Measurements from ENCODE around the gene MGMT. TPM values are rescaled to one million over a fixed set of nuclear protein-coding genes. Genes with fewer than 3 reads are reported as not detected.

Gene MGMT
- total RNA-seq, 1 experiment from 2014 or later = 11.5 TPM

DNA sequence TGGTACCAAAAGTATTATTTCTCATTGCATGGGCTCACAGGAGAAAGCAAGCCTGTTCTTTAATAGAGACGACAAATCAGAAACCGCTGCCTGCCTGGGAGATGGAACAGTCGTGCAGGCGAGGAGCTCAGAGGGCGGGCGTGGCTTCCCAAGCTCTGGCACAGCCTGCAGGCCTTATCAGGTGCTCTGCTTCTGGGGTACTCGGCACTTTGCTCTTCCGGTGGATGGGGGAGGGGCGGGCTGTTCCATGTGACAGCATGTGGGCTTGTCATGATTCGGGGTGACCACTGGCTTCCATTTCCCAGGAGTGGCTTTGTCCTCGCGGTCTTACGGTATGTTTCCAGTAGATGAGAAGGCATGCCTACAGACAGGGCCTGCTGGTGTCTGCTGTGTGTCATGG lies 228.6 kb downstream of the MGMT start:
- no peaks in the 10 kb centered on the region for H3K9me2 ChIP-seq (ENCODE audit: insufficient read depth)
- no peak for ATAC-seq

GRCh38 chr10:129696636-129697035 lies 229.6 kb downstream of the MGMT start:
- H3K27ac ChIP-seq (ENCODE audit: low read depth, low read length) = no peak overlapping the region
- DNase-seq (ENCODE audit: low read depth, low spot score) (no peak), ATAC-seq (no peak)
- RAD21 ChIA-PET (ENCODE audit: low non-redundant PET in 1 of 2, low total read pairs in 2 of 2, uncharacterized antibody in 2 of 2, unreplicated experiment in 2 of 2) = no interaction called here
- H4K20me1 ChIP-seq (ENCODE audit: insufficient read depth) = no peaks in the 10 kb centered on the region
- no peak overlapping the region for H3K4me3 ChIP-seq (replicated peaks in 1 of 2; ENCODE audit: low read depth in 1 of 2, low read length in 2 of 2)
- no peaks in the 10 kb centered on the region for H3K4me1 ChIP-seq (ENCODE audit: control insufficient read depth in 1 of 2, insufficient read depth in 2 of 2, low read length in 2 of 2)
- POLR2A ChIA-PET = no interaction called here
- no peak overlapping the region for H2AFZ ChIP-seq (ENCODE audit: low read depth, low read length, poor library complexity, severe bottlenecking)
- no peaks in the 10 kb centered on the region for H3K27me3 ChIP-seq (ENCODE audit: insufficient read depth, low read length)
- no peak for TF ChIP-seq ZNF274 (IDR thresholded peaks at IDR 0.05; ENCODE audit: low read depth, low read length)
- TF ChIP-seq SIN3A (IDR thresholded peaks at IDR 0.05; ENCODE audit: low read depth) = no peak
- TF ChIP-seq EGR1 (IDR thresholded peaks at IDR 0.05; ENCODE audit: low read depth) = no peak
- no peak for TF ChIP-seq EZH2 (IDR thresholded peaks at IDR 0.05)
- no peak for TF ChIP-seq ZFX (IDR thresholded peaks at IDR 0.05)
- TF ChIP-seq CEBPB (IDR thresholded peaks at IDR 0.05; ENCODE audit: low read depth) = no peak
- TF ChIP-seq ELF1 (IDR thresholded peaks at IDR 0.05; ENCODE audit: borderline replicate concordance, low read depth) = no peak
- TF ChIP-seq POLR2AphosphoS5 (IDR thresholded peaks at IDR 0.05; ENCODE audit: low read depth, low read length) = no peak
- H3K9me2 ChIP-seq (ENCODE audit: insufficient read depth) = no peaks in the 10 kb centered on the region
- H3K4me2 ChIP-seq (ENCODE audit: low read length) = no peak overlapping the region
- intact Hi-C loops (cut with micrococcal nuclease) = no loop called here
- no peak overlapping the region for H3K9ac ChIP-seq (ENCODE audit: low read length)
- BruUV-seq (replicated peaks) = no TSS peak
- H3K9me3 ChIP-seq (ENCODE audit: control insufficient read depth in 1 of 2, insufficient read depth in 1 of 2, low read depth in 1 of 2, low read length in 2 of 2) = no peaks in the 10 kb centered on the region
- CTCF ChIA-PET = no interaction called here
- no peaks in the 10 kb centered on the region for H3K79me2 ChIP-seq (ENCODE audit: insufficient read depth, low read length)
- H3K36me3 ChIP-seq (ENCODE audit: control insufficient read depth in 1 of 2, insufficient read depth in 2 of 2, low read length in 2 of 2) = no peaks in the 10 kb centered on the region

More for the DNA sequence above, 228.6 kb downstream of the MGMT start:
- Histone ChIP-seq H3K4me2 (ENCODE audit: low read length) (no peak overlapping the region), H3K9me3 (ENCODE audit: control insufficient read depth in 1 of 2, insufficient read depth in 1 of 2, low read depth in 1 of 2, low read length in 2 of 2) (no peaks in the 10 kb centered on the region), H3K36me3 (ENCODE audit: control insufficient read depth in 1 of 2, insufficient read depth in 2 of 2, low read length in 2 of 2) (no peaks in the 10 kb centered on the region), H3K27me3 (ENCODE audit: insufficient read depth, low read length) (no peaks in the 10 kb centered on the region), H3K27ac (ENCODE audit: low read depth, low read length) (no peak overlapping the region), H3K4me1 (ENCODE audit: control insufficient read depth in 1 of 2, insufficient read depth in 2 of 2, low read length in 2 of 2) (no peaks in the 10 kb centered on the region), H3K4me3 (replicated peaks in 1 of 2; ENCODE audit: low read depth in 1 of 2, low read length in 2 of 2) (no peak overlapping the region), H3K79me2 (ENCODE audit: insufficient read depth, low read length) (no peaks in the 10 kb centered on the region), H2AFZ (ENCODE audit: low read depth, low read length, poor library complexity, severe bottlenecking) (no peak overlapping the region), H3K9ac (ENCODE audit: low read length) (no peak overlapping the region), H4K20me1 (ENCODE audit: insufficient read depth) (no peaks in the 10 kb centered on the region)
- CTCF ChIA-PET = no interaction called here
- intact Hi-C loops (cut with micrococcal nuclease) = no loop called here
- DNase-seq (ENCODE audit: low read depth, low spot score) = no peak
- TF ChIP-seq ATF3 (IDR thresholded peaks at IDR 0.05) (no peak), YY1 (IDR thresholded peaks at IDR 0.05; ENCODE audit: extremely low read depth, insufficient replicate concordance, low read depth, low read length) (no peak), ZNF274 (IDR thresholded peaks at IDR 0.05; ENCODE audit: low read depth, low read length) (no peak), ZFX (IDR thresholded peaks at IDR 0.05) (no peak)
- RAD21 ChIA-PET (ENCODE audit: low non-redundant PET in 1 of 2, low total read pairs in 2 of 2, uncharacterized antibody in 2 of 2, unreplicated experiment in 2 of 2) = no interaction called here
- no TSS peak for BruUV-seq (replicated peaks)
- POLR2A ChIA-PET = no interaction called here
